ENCODE data around the gene TEX28.
"Not testable (repeated sequence)": the region's sequence is repeated elsewhere in the genome, so short reads cannot be mapped to it uniquely, and the experiment has no call there.

TEX28 gene

DNA sequence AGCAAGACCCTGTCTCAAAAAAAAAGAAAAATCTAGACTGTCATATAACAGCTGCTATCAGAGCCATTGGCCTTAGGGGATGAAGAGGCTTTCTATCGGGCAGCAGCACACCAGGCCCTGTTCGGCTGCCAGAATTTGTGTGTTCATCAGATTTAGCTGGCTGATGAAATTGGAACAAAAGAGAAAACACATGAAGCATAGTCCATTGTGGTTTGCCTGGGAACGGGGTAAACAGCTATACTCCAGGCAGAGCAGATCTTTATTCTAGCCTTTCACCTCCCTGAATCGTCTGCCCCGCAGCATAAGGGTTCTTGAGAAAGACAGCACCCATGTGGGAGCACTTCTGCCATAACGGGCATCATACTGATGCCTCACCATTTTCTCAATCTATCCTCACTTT is 12.3 kb upstream of the TEX28 start:
- Mint-ChIP-seq H3K4me1 (peaks cover 11% of the 10 kb centered on the region), H3K27me3 (ENCODE audit: low read depth) (peaks cover 7% of the 10 kb centered on the region), H3K9me3 (peaks cover 33% of the 10 kb centered on the region), H3K4me3 (no peak overlapping the region), H3K27ac (no peak overlapping the region), H3K36me3 (ENCODE audit: low read depth) (no peaks in the 10 kb centered on the region)
- TF ChIP-seq CTCF (IDR thresholded peaks at IDR 0.05; ENCODE audit: unreplicated experiment in 3 of 3): no peak

- Mint-ChIP-seq H3K9me3 (peaks cover 27% of the 10 kb centered on the region), H3K36me3 (ENCODE audit: low read depth) (no peaks in the 10 kb centered on the region), H3K27me3 (ENCODE audit: low read depth) (peaks cover 7% of the 10 kb centered on the region), H3K4me3 (no peak overlapping the region), H3K4me1 (peaks cover 8% of the 10 kb centered on the region), H3K27ac (no peak overlapping the region)
- no peak for TF ChIP-seq CTCF (IDR thresholded peaks at IDR 0.05; ENCODE audit: unreplicated experiment in 3 of 3)
Observed at GRCh38 chrX:154305541-154306205, 10.7 kb upstream of the TEX28 start.

DNA sequence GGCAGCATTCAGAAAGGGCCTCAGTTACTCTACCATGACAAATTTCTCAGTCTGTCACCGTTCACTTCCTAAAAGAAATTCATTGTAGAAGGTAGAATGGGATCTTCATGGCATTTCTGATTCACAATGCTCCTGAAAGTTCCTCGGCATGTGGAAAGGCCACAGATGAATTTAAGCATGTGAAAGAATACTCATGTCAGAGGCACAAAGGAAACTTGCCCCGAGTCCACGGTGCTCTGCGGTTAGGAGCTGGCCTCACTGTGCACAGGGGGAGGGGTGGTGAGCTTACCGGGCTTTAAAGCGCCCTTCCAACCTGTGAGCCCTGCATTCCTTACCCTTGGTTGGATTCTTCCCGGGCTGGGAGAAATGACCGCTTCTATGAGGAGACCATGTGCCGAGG is 9.9 kb upstream of the TEX28 start:
- no peak for TF ChIP-seq CTCF (IDR thresholded peaks at IDR 0.05; ENCODE audit: unreplicated experiment in 3 of 3)
- Mint-ChIP-seq H3K36me3 (ENCODE audit: low read depth) (no peaks in the 10 kb centered on the region), H3K27ac (no peak overlapping the region), H3K4me1 (peaks cover 7% of the 10 kb centered on the region), H3K9me3 (peaks cover 30% of the 10 kb centered on the region), H3K4me3 (no peak overlapping the region), H3K27me3 (ENCODE audit: low read depth) (peaks cover 11% of the 10 kb centered on the region)

GRCh38 chrX:154303476-154303875 is 8.6 kb upstream of the TEX28 start:
- H3K4me3 Mint-ChIP-seq: no peak overlapping the region
- peak overlapping the region in 1 of 3 experiments; percentile 4 for H3K27ac Mint-ChIP-seq
- peaks cover 28% of the 10 kb centered on the region for H3K9me3 Mint-ChIP-seq
- peaks cover 15% of the 10 kb centered on the region for H3K27me3 Mint-ChIP-seq (ENCODE audit: low read depth)
- H3K4me1 Mint-ChIP-seq: peaks cover 7% of the 10 kb centered on the region
- no peaks in the 10 kb centered on the region for H3K36me3 Mint-ChIP-seq (ENCODE audit: low read depth)
- no peak for TF ChIP-seq CTCF (IDR thresholded peaks at IDR 0.05; ENCODE audit: unreplicated experiment in 3 of 3)

DNA sequence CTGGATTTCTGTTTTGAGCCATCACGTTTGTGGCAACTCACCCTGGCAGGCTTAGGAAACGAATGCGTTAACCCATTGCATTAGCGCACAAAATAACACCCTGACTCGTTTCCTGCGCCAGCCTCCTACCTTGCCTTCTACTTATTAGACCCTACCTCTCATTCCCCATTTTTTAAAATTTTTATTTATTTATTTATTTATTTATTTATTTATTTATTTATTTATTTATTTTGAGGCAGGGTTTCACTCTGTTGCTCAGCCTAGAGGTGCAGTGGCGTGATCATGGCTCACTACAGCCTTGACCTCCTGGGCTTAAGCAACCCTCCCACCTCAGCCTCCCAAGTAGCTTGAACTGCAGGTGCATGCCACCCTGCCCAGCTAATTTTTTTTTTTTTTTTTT is 8.1 kb upstream of the TEX28 start:
- H3K4me1 Mint-ChIP-seq; H3K36me3 Mint-ChIP-seq (ENCODE audit: low read depth); H3K27ac Mint-ChIP-seq; H3K4me3 Mint-ChIP-seq: not testable (repeated sequence)
- peaks cover 26% of the 10 kb centered on the region for H3K9me3 Mint-ChIP-seq
- peaks cover 15% of the 10 kb centered on the region for H3K27me3 Mint-ChIP-seq (ENCODE audit: low read depth)

GRCh38 chrX:154300816-154301215 is 5.9 kb upstream of the TEX28 start:
- Mint-ChIP-seq H3K36me3 (ENCODE audit: low read depth) (no peaks in the 10 kb centered on the region), H3K4me1 (peaks cover 7% of the 10 kb centered on the region), H3K27ac (no peak overlapping the region), H3K9me3 (peaks cover 20% of the 10 kb centered on the region), H3K4me3 (no peak overlapping the region), H3K27me3 (ENCODE audit: low read depth) (peaks cover 15% of the 10 kb centered on the region)
- no peak for TF ChIP-seq CTCF (IDR thresholded peaks at IDR 0.05; ENCODE audit: unreplicated experiment in 3 of 3)
